ENCODE results near the gene GCA.

The GCA gene

GRCh38 chr2:162343824-162344616 lies at the start of gene GCA:
TSS of gene GCA (plus strand) at chr2:162344132. CDS start at chr2:162344249, 117 bp downstream.
- peak; percentile 97 for DNase-seq (ENCODE audit: low read depth)

- DNase-seq (ENCODE audit: low read depth): peak; percentile 60
Measured at GRCh38 chr2:162295009-162295408, 48.9 kb upstream of the GCA start.

GRCh38 chr2:162297925-162298552 lies 45.9 kb upstream of the GCA start:
- peak; percentile 73 for DNase-seq (ENCODE audit: low read depth)

GRCh38 chr2:162298669-162299335 lies 45.1 kb upstream of the GCA start:
- DNase-seq (ENCODE audit: low read depth): no peak

- peak; percentile 63 for DNase-seq (ENCODE audit: low read depth)
Measured at GRCh38 chr2:162300266-162300665, 43.7 kb upstream of the GCA start.

GRCh38 chr2:162301151-162301804 lies 42.7 kb upstream of the GCA start:
- DNase-seq (ENCODE audit: low read depth): peak; percentile 67

GRCh38 chr2:162301877-162302276 lies 42.1 kb upstream of the GCA start:
- no peak for DNase-seq (ENCODE audit: low read depth)

- no peak for DNase-seq (ENCODE audit: low read depth)
Measured at GRCh38 chr2:162305901-162306300, 38.0 kb upstream of the GCA start.

GRCh38 chr2:162308747-162309503 lies 35.0 kb upstream of the GCA start:
- no peak for DNase-seq (ENCODE audit: low read depth)

GRCh38 chr2:162312853-162313252 lies 31.1 kb upstream of the GCA start:
- DNase-seq (ENCODE audit: low read depth): no peak

GRCh38 chr2:162315938-162316337 lies 28.0 kb upstream of the GCA start:
- DNase-seq (ENCODE audit: low read depth): no peak

GRCh38 chr2:162316590-162316989 lies 27.3 kb upstream of the GCA start:
- DNase-seq (ENCODE audit: low read depth): no peak

GRCh38 chr2:162317058-162317742 lies 26.7 kb upstream of the GCA start:
- DNase-seq (ENCODE audit: low read depth): no peak

GRCh38 chr2:162317861-162318327 lies 26.0 kb upstream of the GCA start:
- peak; percentile 21 for DNase-seq (ENCODE audit: low read depth)

GRCh38 chr2:162318328-162319180 lies 25.4 kb upstream of the GCA start, which contains the start of gene IFIH1:
TSS of gene IFIH1 (minus strand) at chr2:162318684. CDS start at chr2:162318307, 377 bp downstream.
- peak; percentile 85 for DNase-seq (ENCODE audit: low read depth)

- no peak for DNase-seq (ENCODE audit: low read depth)
Measured at GRCh38 chr2:162320864-162321517, 22.9 kb upstream of the GCA start.

- DNase-seq (ENCODE audit: low read depth): no peak
Measured at GRCh38 chr2:162324953-162325352, 19.0 kb upstream of the GCA start.

- no peak for DNase-seq (ENCODE audit: low read depth)
Measured at GRCh38 chr2:162327134-162327769, 16.7 kb upstream of the GCA start.

- no peak for DNase-seq (ENCODE audit: low read depth)
Measured at GRCh38 chr2:162327806-162328205, 16.1 kb upstream of the GCA start.

Measured in amniotic epithelial cell (primary cell).